HG02642 (cell line): ENCODE results near the gene PRR15L.

ENCODE experiments used
- ATAC-seq: cut with Tn5 transposase; IDR thresholded peaks from one replicate; pipeline ENCODE4 v1.9.1; 2021; ENCODE audit warnings: mild to moderate bottlenecking; ENCODE audit not compliant: unreplicated experiment, poor library complexity

PRR15L gene

GRCh38 chr17:47907932-47908562, 49.6 kb downstream of the PRR15L start:
- ATAC-seq: no peak

GRCh38 chr17:47906443-47906842, 51.2 kb downstream of the PRR15L start:
- no peak for ATAC-seq

GRCh38 chr17:47905221-47905733, 52.4 kb downstream of the PRR15L start:
- no peak for ATAC-seq

GRCh38 chr17:47902039-47902744, 55.5 kb downstream of the PRR15L start:
- no peak for ATAC-seq
